ENCODE measurements around the gene SLC28A2. TPM values are rescaled to one million over a fixed set of nuclear protein-coding genes. Genes with fewer than 3 reads are reported as not detected.

Gene SLC28A2
- polyA plus RNA-seq, 3 donors = 0.46 to 1.0 (median 0.59) TPM

- no peak for DNase-seq
These were observed 68.7 kb downstream of the SLC28A2 start for GRCh38 chr15:45320581-45321205.

- DNase-seq = no peak
These were observed 74.2 kb downstream of the SLC28A2 start for GRCh38 chr15:45326280-45326679.

- DNase-seq = no peak
These were observed 74.7 kb downstream of the SLC28A2 start for GRCh38 chr15:45326741-45327140.

Other genes with a start within 250 kb of the SLC28A2 start
- gene SORD, start 229.0 kb upstream of the SLC28A2 start, polyA plus RNA-seq (ENCODE audit: insufficient read length in 3 of 3) = 10 to 100 TPM; 45.3 to 48.6 (median 47.5) TPM
- under 1 TPM; 0.07 to 0.23 (median 0.07) TPM for gene DUOX2, start 138.1 kb upstream of the SLC28A2 start, polyA plus RNA-seq (ENCODE audit: insufficient read length in 3 of 3)
- gene DUOXA2, start 137.9 kb upstream of the SLC28A2 start, polyA plus RNA-seq (ENCODE audit: insufficient read length in 3 of 3) = not detected
- under 1 TPM; 0.21 to 0.33 (median 0.25) TPM for gene DUOXA1, start 122.4 kb upstream of the SLC28A2 start, polyA plus RNA-seq (ENCODE audit: insufficient read length in 3 of 3)
- gene DUOX1, start 122.2 kb upstream of the SLC28A2 start, polyA plus RNA-seq (ENCODE audit: insufficient read length in 3 of 3) = 1 to 10 TPM; 1.9 to 8.9 (median 8.5) TPM
- gene SHF, start 64.3 kb upstream of the SLC28A2 start, polyA plus RNA-seq (ENCODE audit: insufficient read length in 3 of 3) = 10 to 100 TPM; 14.1 to 19.2 (median 16.9) TPM
- gene GATM, start 126.3 kb downstream of the SLC28A2 start, polyA plus RNA-seq (ENCODE audit: insufficient read length in 3 of 3) = 100 to 1,000 TPM; 214 to 245 (median 232) TPM

All from renal pelvis (tissue), 4 donors.